SH-SY5Y (cell line): ENCODE results near the gene GABRR2.

ENCODE experiments used
- GATA2 ChIP-seq: IDR thresholded peaks from 2 replicates; pipeline ENCODE4 v1.6.1; 2011; ENCODE audit warnings: mild to moderate bottlenecking, low read depth, low read length
- GATA3 ChIP-seq: IDR thresholded peaks from 2 replicates; pipeline ENCODE4 v1.6.1; 2011; ENCODE audit warnings: low read depth, mild to moderate bottlenecking, low read length, moderate library complexity

GABRR2 gene

DNA sequence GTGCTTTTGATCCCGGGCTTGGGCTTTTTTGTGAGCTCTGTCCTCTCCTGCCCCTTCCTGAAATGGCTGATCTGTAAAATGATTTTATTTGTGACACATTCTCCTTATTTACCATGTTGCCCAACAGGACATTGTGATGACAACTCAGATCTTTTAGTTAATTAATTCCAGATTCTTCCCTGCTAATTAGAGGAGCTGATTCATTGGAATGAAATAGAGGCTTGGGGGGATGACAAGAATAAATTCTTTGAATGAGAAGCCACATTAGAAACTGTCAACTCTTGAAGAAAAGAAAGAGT, 71.8 kb downstream of the GABRR2 start:
- TF ChIP-seq GATA3 = no peak
- TF ChIP-seq GATA2 = no peak

GRCh38 chr6:89242574-89243330, 72.3 kb downstream of the GABRR2 start:
- no peak for TF ChIP-seq GATA3
- TF ChIP-seq GATA2 = no peak

GRCh38 chr6:89239338-89239737, 75.8 kb downstream of the GABRR2 start:
- TF ChIP-seq GATA3 (no peak), GATA2 (no peak)

DNA sequence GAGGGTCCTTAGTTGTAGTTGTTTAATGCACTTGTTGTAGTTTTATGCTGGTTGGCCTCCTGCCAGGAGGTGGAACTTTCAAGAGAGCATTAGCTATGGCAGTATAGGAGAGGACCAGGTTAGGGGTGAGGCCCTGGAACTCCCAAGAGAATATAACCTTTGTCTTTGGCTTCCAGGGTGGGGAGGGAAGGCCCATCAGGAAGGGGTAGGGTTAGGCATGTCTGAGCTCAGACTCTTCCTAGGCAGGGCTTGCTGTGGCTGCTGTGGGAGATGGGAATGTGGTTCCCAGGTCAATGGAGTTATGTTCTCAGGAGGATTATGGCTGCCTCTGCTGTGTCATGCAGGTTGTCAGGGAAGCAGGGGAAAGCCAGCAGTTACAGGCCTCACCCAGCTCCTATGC, 77.9 kb downstream of the GABRR2 start:
- TF ChIP-seq GATA3 (no peak), GATA2 (no peak)

GRCh38 chr6:89222712-89223039, 92.4 kb downstream of the GABRR2 start:
- TF ChIP-seq GATA3 (no peak), GATA2 (no peak)

GRCh38 chr6:89221971-89222711, 93.0 kb downstream of the GABRR2 start:
- TF ChIP-seq GATA2 (no peak), GATA3 (no peak)

- TF ChIP-seq GATA3 (no peak), GATA2 (no peak)
These were observed 94.0 kb downstream of the GABRR2 start for GRCh38 chr6:89221129-89221528.

DNA sequence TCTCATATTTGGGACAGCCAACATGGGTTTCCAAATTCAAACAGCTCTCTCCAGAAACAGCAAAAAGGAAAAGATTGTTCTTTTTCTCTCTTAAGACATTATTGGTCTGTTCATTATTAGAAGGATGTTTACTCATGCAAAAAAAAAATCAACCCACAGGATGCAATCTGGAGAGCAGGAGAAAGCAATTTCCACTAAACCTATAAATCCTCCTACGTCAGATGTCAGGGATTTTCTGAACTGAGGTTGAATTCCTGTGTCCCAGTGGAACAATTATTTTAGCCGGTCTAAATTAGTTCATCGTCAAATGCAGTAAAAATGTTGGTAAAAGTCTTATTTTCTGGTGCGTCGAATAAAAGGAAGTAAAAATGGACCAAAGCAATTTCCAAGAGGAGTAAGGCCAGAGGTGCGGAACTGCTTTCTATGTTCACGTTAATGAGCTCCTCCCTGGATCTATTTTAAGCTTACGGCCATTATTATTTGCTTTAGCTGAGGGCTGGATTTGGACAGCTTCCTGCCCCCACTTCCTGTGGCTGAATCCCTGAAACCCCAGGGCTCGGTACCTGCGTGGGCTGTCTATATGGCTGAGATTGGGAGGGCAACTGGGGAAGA, 97.7 kb downstream of the GABRR2 start, which contains the start of gene GABRR1:
Gene GABRR1 (minus strand): TSS at position 60 of the 612 bp plus-strand sequence. CDS start 36 bp downstream, at position 24.
- no peak for TF ChIP-seq GATA2
- no peak for TF ChIP-seq GATA3

DNA sequence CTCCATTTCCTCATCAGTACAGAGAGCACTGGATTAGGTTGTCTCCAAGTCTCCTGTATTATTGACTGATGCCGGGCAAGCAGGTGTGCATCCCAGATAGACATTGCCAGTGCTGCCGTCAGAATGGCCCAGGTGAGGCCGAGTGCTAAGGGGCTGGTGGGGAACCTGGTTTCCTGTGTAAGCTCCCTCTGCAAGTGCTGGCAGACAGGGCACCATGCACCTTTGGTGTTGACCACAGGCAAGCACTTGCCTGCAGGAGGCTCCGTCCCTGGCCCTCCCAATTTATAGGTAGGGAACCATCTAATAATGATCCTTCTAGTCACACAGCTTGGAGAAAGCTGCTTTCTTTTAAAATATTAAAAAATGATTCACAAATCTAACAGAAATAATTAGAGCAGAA, 98.7 kb downstream of the GABRR2 start:
- TF ChIP-seq GATA2 = no peak
- no peak for TF ChIP-seq GATA3

DNA sequence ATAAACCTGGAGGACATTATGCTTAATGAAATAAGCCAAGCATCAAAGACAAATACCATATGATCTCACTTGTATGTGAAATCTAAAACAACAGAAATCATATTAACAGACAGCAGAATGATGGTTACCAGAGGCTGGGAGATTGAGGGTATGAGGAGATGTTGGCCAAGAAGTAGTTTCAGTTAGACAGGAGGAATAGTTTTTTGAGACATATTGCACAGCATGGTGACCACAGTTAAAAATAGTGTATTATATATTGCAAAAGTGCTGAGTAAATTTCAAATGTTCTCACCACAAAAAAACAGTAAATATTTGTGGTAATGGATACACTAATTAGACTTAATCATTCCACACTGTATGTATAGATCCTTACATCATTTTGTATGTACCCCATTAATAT, 99.7 kb downstream of the GABRR2 start:
- no peak for TF ChIP-seq GATA2
- no peak for TF ChIP-seq GATA3

DNA sequence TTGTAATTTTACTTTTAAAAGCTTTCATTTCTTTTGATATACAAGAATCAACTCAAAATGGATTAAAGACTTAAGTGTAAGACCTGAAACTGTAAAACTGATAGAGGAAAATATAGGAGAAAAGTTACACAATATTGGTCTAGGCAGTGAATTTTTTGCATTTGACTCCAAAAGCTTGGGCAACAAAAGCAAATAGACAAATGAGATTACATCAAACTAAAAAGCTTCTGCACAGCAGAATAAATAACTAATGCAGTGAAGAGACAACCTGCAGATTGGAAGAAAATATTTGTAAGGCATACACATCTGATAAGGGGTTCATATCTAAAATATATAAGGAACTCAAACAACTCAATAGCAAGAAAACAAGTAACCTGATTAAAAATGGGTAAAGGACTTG, 100.9 kb downstream of the GABRR2 start:
- TF ChIP-seq GATA3 = no peak
- TF ChIP-seq GATA2 = no peak

DNA sequence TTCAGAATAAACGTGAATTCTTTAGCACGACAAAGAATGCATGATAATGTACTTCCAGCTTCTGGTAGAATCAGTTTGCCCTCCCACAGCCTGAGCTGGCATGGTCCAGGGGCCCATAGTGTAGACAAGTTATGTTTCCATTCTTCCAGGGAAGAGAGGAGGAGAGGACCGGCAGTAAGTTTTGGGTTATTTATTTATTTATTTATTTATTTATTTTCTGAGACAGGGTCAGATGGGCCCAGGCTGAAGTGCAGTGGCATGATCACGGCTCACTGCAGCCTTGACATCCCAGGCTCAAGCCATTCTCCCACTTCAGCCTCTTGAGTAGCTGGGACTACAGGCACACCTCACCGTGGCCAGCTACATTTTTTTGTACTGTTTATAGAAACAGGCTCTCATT, 102.6 kb downstream of the GABRR2 start:
- TF ChIP-seq GATA3 (no peak), GATA2 (no peak)

- TF ChIP-seq GATA2 (no peak), GATA3 (no peak)
These were observed 105.6 kb downstream of the GABRR2 start for GRCh38 chr6:89209457-89209856.

DNA sequence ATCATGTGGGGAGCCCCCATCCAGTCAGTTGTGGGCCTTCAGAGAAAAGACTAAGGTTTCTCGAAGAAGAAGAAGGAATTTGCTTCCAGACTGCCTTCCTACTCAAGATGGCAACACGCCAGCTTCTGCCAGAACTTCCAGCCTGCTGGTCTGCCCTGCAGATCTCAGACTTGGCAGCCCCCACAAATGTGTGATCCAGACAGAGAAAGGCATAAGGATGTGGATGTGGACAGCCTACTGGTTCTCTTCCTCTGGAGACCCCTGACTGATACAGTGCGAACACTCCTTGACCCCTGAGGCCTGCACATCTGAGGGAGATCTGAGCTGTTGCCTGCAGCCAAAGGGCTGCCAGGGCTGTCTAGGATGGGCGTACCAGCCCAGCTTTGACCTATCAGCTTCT, 106.5 kb downstream of the GABRR2 start:
- TF ChIP-seq GATA3 = no peak
- no peak for TF ChIP-seq GATA2
